CD4-positive, CD25-positive, alpha-beta regulatory T cell (primary cell): ENCODE results near the gene TMX1. TPM values are rescaled to one million over a fixed set of nuclear protein-coding genes. Genes with fewer than 3 reads are reported as not detected.

Experiments used
- ATAC-seq, 2 donors: fragments of 150-1000 bp; cut with Tn5 transposase; one replicate each; pipeline ENCODE4 v1.10.0; 2021; ENCODE audit warnings: low read depth in 2 of 2, moderate number of reproducible peaks in 2 of 2, moderate library complexity in 1 of 2
- DNase-seq, 3 donors: peaks; one replicate each; pipeline versions ENCODE4 v3.0.0 to v3.0.0-alpha.2; 2012 to 2022; ENCODE audit warnings: mixed read lengths in 1 of 3
- H3K27ac ChIP-seq: one replicate; pipeline ENCODE4 v1.7.0; 2013; ENCODE audit warnings: mild to moderate bottlenecking, low read length; ENCODE audit not compliant: insufficient read depth, poor library complexity, severe bottlenecking
- H3K27me3 ChIP-seq: one replicate; pipeline ENCODE4 v1.7.0; 2013; ENCODE audit warnings: low read length; ENCODE audit not compliant: control insufficient read depth, insufficient read depth
- H3K36me3 ChIP-seq: one replicate; pipeline ENCODE4 v1.7.0; 2013; ENCODE audit warnings: mild to moderate bottlenecking, low read length, moderate library complexity; ENCODE audit not compliant: control insufficient read depth, insufficient read depth
- H3K4me1 ChIP-seq: 2 replicates; pipeline ENCODE4 v1.7.0; 2013; ENCODE audit warnings: mild to moderate bottlenecking, low read length; ENCODE audit not compliant: insufficient read depth, control insufficient read depth, poor library complexity, severe bottlenecking
- H3K4me3 ChIP-seq: one replicate; pipeline ENCODE4 v1.7.0; 2013; ENCODE audit warnings: low read depth, mild to moderate bottlenecking, low read length, moderate library complexity
- H3K9me3 ChIP-seq, 2 experiments: 1 replicate in 1 of 2; 2 replicates in 1 of 2; pipeline ENCODE4 v1.7.0; 2013; ENCODE audit warnings: low read length in 2 of 2, mild to moderate bottlenecking in 1 of 2, moderate library complexity in 1 of 2; ENCODE audit not compliant: control insufficient read depth in 2 of 2
- H3K27ac Mint-ChIP-seq, 3 donors: one replicate each; pipeline ENCODE4 v1.8.0; 2020 to 2022; ENCODE audit warnings: mild to moderate bottlenecking in 3 of 3, mixed read lengths in 3 of 3, moderate library complexity in 2 of 3
- H3K27me3 Mint-ChIP-seq: one replicate; pipeline ENCODE4 v1.8.0; 2022; ENCODE audit warnings: mild to moderate bottlenecking, mixed read lengths
- H3K36me3 Mint-ChIP-seq: one replicate; pipeline ENCODE4 v1.8.0; 2020; ENCODE audit warnings: mixed read lengths
- H3K4me1 Mint-ChIP-seq, 4 donors: one replicate each; pipeline ENCODE4 v1.8.0; 2020 to 2022; ENCODE audit warnings: mixed read lengths in 4 of 4, mild to moderate bottlenecking in 1 of 4
- H3K4me3 Mint-ChIP-seq, 4 donors: one replicate each; pipeline ENCODE4 v1.8.0; 2020 to 2022; ENCODE audit warnings: mild to moderate bottlenecking in 4 of 4, mixed read lengths in 4 of 4, moderate library complexity in 3 of 4
- H3K9me3 Mint-ChIP-seq, 7 donors: one replicate each; pipeline ENCODE4 v1.8.0; 2020 to 2022; ENCODE audit warnings: mixed read lengths in 7 of 7, mild to moderate bottlenecking in 3 of 7, moderate library complexity in 2 of 7
- polyA plus RNA-seq, 4 donors: library from polyadenylated mRNA; unstranded; fragments of 300-500 nt; fragmentation: Illumina TruSeq; gene quantifications; one replicate each; pipeline ENCODE4 v1.2.3, GENCODE V29; 2021
- total RNA-seq: library from RNA; stranded (reverse); gene quantifications from one replicate; pipeline ENCODE4 v1.2.3, GENCODE V29; 2022

The TMX1 gene
- total and polyA plus RNA-seq, 5 donors from 2014 or later = 19.5 to 40.6 (median 40.0) TPM

GRCh38 chr14:51295646-51296263 lies 55.7 kb downstream of the TMX1 start:
- peaks cover 6% of the 10 kb centered on the region for H3K36me3 Mint-ChIP-seq

GRCh38 chr14:51297066-51297465 lies 57.0 kb downstream of the TMX1 start:
- ATAC-seq (no peak), DNase-seq (no peak)
- H3K27me3 ChIP-seq = no peaks in the 10 kb centered on the region
- Mint-ChIP-seq H3K4me3 (no peak overlapping the region), H3K36me3 (peaks cover 1% of the 10 kb centered on the region), H3K4me1 (peaks cover 0 to 23% (median 6%) of the 10 kb centered on the region in 4 donors), H3K27ac (no peak overlapping the region), H3K9me3 (no peaks in the 10 kb centered on the region), H3K27me3 (no peaks in the 10 kb centered on the region)
- no peaks in the 10 kb centered on the region for H3K4me1 ChIP-seq
- H3K4me3 ChIP-seq = no peak overlapping the region
- no peak overlapping the region for H3K27ac ChIP-seq
- no peaks in the 10 kb centered on the region for H3K9me3 ChIP-seq
- H3K36me3 ChIP-seq = no peaks in the 10 kb centered on the region

More at GRCh38 chr14:51295646-51296263, 55.7 kb downstream of the TMX1 start:
- DNase-seq (no peak), ATAC-seq (no peak)
- H3K27me3 Mint-ChIP-seq = no peaks in the 10 kb centered on the region
- peaks cover 0 to 23% (median 6%) of the 10 kb centered on the region in 4 donors for H3K4me1 Mint-ChIP-seq
- H3K36me3 ChIP-seq = no peaks in the 10 kb centered on the region
- H3K27me3 ChIP-seq = no peaks in the 10 kb centered on the region
- H3K9me3 Mint-ChIP-seq = no peaks in the 10 kb centered on the region
- H3K9me3 ChIP-seq = no peaks in the 10 kb centered on the region
- H3K4me3 ChIP-seq = no peak overlapping the region
- no peaks in the 10 kb centered on the region for H3K4me1 ChIP-seq
- H3K27ac ChIP-seq = no peak overlapping the region
- peak overlapping the region in 1 of 3 donors; percentile 45 for H3K27ac Mint-ChIP-seq
- H3K4me3 Mint-ChIP-seq = no peak overlapping the region

GRCh38 chr14:51298895-51299294 lies 58.8 kb downstream of the TMX1 start:
- Histone ChIP-seq H3K4me1 (no peaks in the 10 kb centered on the region), H3K36me3 (no peaks in the 10 kb centered on the region), H3K27me3 (no peaks in the 10 kb centered on the region), H3K4me3 (no peak overlapping the region), H3K27ac (no peak overlapping the region), H3K9me3 (no peaks in the 10 kb centered on the region)
- DNase-seq (peak in 2 of 3 donors; percentile 4 to 76), ATAC-seq (peak; percentile 48 to 55)
- Mint-ChIP-seq H3K4me1 (peaks cover 0 to 23% (median 6%) of the 10 kb centered on the region in 4 donors), H3K27ac (no peak overlapping the region), H3K4me3 (peak overlapping the region in 1 of 4 donors; percentile 57), H3K27me3 (no peaks in the 10 kb centered on the region), H3K36me3 (peaks cover 3% of the 10 kb centered on the region), H3K9me3 (no peaks in the 10 kb centered on the region)

GRCh38 chr14:51302295-51303030 lies 62.4 kb downstream of the TMX1 start:
- Histone ChIP-seq H3K36me3 (no peaks in the 10 kb centered on the region), H3K27ac (no peak overlapping the region), H3K27me3 (no peaks in the 10 kb centered on the region), H3K9me3 (no peaks in the 10 kb centered on the region), H3K4me3 (no peak overlapping the region), H3K4me1 (no peaks in the 10 kb centered on the region)
- DNase-seq = no peak
- Mint-ChIP-seq H3K36me3 (peaks cover 3% of the 10 kb centered on the region), H3K9me3 (no peaks in the 10 kb centered on the region), H3K27ac (no peak overlapping the region), H3K27me3 (no peaks in the 10 kb centered on the region), H3K4me3 (no peak overlapping the region), H3K4me1 (peaks cover 0 to 23% (median 6%) of the 10 kb centered on the region in 4 donors)
- ATAC-seq = no peak

- Mint-ChIP-seq H3K27me3 (no peaks in the 10 kb centered on the region), H3K9me3 (peaks cover 0 to 5% (median 0%) of the 10 kb centered on the region in 7 donors), H3K4me1 (peaks cover 0 to 4% (median 2%) of the 10 kb centered on the region in 4 donors), H3K36me3 (peaks cover 7% of the 10 kb centered on the region), H3K4me3 (no peak overlapping the region), H3K27ac (no peak overlapping the region)
- ATAC-seq = no peak
- peak in 1 of 3 donors; percentile 55 for DNase-seq
- Histone ChIP-seq H3K9me3 (no peaks in the 10 kb centered on the region), H3K27me3 (no peaks in the 10 kb centered on the region), H3K27ac (no peak overlapping the region), H3K4me3 (no peak overlapping the region), H3K4me1 (no peaks in the 10 kb centered on the region), H3K36me3 (no peaks in the 10 kb centered on the region)
These were observed 64.4 kb downstream of the TMX1 start for GRCh38 chr14:51304438-51304837.

GRCh38 chr14:51304941-51305340 lies 64.9 kb downstream of the TMX1 start:
- DNase-seq = no peak
- Histone ChIP-seq H3K4me1 (no peaks in the 10 kb centered on the region), H3K27me3 (no peaks in the 10 kb centered on the region), H3K9me3 (no peaks in the 10 kb centered on the region), H3K4me3 (no peak overlapping the region), H3K36me3 (no peaks in the 10 kb centered on the region), H3K27ac (no peak overlapping the region)
- no peak overlapping the region for H3K4me3 Mint-ChIP-seq
- H3K4me1 Mint-ChIP-seq = peaks cover 0 to 2% (median 0%) of the 10 kb centered on the region in 4 donors
- H3K36me3 Mint-ChIP-seq = peaks cover 7% of the 10 kb centered on the region
- no peak for ATAC-seq
- H3K9me3 Mint-ChIP-seq = peaks cover 0 to 5% (median 0%) of the 10 kb centered on the region in 7 donors
- H3K27ac Mint-ChIP-seq = peak overlapping the region in 1 of 3 donors; percentile 23
- no peaks in the 10 kb centered on the region for H3K27me3 Mint-ChIP-seq

- H3K27me3 Mint-ChIP-seq = no peaks in the 10 kb centered on the region
- Histone ChIP-seq H3K9me3 (no peaks in the 10 kb centered on the region), H3K36me3 (no peaks in the 10 kb centered on the region), H3K27me3 (no peaks in the 10 kb centered on the region), H3K27ac (no peak overlapping the region), H3K4me1 (no peaks in the 10 kb centered on the region), H3K4me3 (no peak overlapping the region)
- H3K4me3 Mint-ChIP-seq = no peak overlapping the region
- H3K4me1 Mint-ChIP-seq = peaks cover 0 to 4% (median 0%) of the 10 kb centered on the region in 4 donors
- H3K36me3 Mint-ChIP-seq = peaks cover 7% of the 10 kb centered on the region
- DNase-seq = no peak
- H3K9me3 Mint-ChIP-seq = peaks cover 0 to 5% (median 0%) of the 10 kb centered on the region in 7 donors
- no peak overlapping the region for H3K27ac Mint-ChIP-seq
- ATAC-seq = no peak
These were observed 65.7 kb downstream of the TMX1 start for GRCh38 chr14:51305751-51306150.
